ENCODE data around the gene PIGS. TPM values are rescaled to one million over a fixed set of nuclear protein-coding genes. Genes with fewer than 3 reads are reported as not detected.
A peak's percentile ranks its signal among the peaks of the same experiment; 100 is the strongest.

The PIGS gene
- total RNA-seq, 1 donor from 2014 or later: 71.5 TPM

- no peaks in the 10 kb centered on the region for H3K27me3 Mint-ChIP-seq (ENCODE audit: low read depth, unreplicated experiment)
- Histone ChIP-seq H2AFZ (ENCODE audit: low read depth, low read length) (peak overlapping the region; percentile 62), H3K9ac (ENCODE audit: low read length) (peak overlapping the region; percentile 74), H4K20me1 (ENCODE audit: insufficient read depth, low read length) (peaks cover 48% of the 10 kb centered on the region), H3K4me2 (ENCODE audit: low read length) (peak overlapping the region; percentile 96), H3K79me2 (ENCODE audit: insufficient read depth, low read length) (peaks cover 5% of the 10 kb centered on the region), H3K9me3 (ENCODE audit: insufficient read depth, low read depth, low read length) (no peaks in the 10 kb centered on the region), H3K36me3 (ENCODE audit: insufficient read depth, low read length) (peaks cover 12% of the 10 kb centered on the region), H3K27me3 (ENCODE audit: insufficient read depth, low read length) (no peaks in the 10 kb centered on the region), H3K4me1 (ENCODE audit: insufficient read depth, low read length) (peaks cover 7% of the 10 kb centered on the region), H3K27ac (ENCODE audit: low read depth, low read length) (no peak overlapping the region), H3K4me3 (ENCODE audit: insufficient read depth, low read depth, low read length) (peak overlapping the region; percentile 70)
- peaks cover 29% of the 10 kb centered on the region for H3K36me3 Mint-ChIP-seq (ENCODE audit: low read depth, unreplicated experiment)
- TF ChIP-seq CTCF (IDR thresholded peaks at IDR 0.05; ENCODE audit: insufficient read depth, low read depth, low read length): no peak
- no peak for TF ChIP-seq EZH2 (IDR thresholded peaks at IDR 0.05; ENCODE audit: insufficient read depth, low read length)
- no peaks in the 10 kb centered on the region for H3K9me3 Mint-ChIP-seq (ENCODE audit: unreplicated experiment)
- FAIRE-seq: no peak
- H3K4me3 Mint-ChIP-seq (ENCODE audit: unreplicated experiment): peak overlapping the region; percentile 91
- H3K4me1 Mint-ChIP-seq (ENCODE audit: low read depth, unreplicated experiment): peaks cover 11% of the 10 kb centered on the region
- peak overlapping the region; percentile 15 for H3K27ac Mint-ChIP-seq (ENCODE audit: unreplicated experiment)
- DNase-seq (ENCODE audit: low read depth): no peak
Observed at GRCh38 chr17:28551421-28552175, 19.7 kb downstream of the PIGS start.

GRCh38 chr17:28550858-28551257 lies 20.5 kb downstream of the PIGS start:
- H3K27ac ChIP-seq (ENCODE audit: low read depth, low read length): no peak overlapping the region
- peaks cover 5% of the 10 kb centered on the region for H3K79me2 ChIP-seq (ENCODE audit: insufficient read depth, low read length)
- no peak overlapping the region for H3K4me2 ChIP-seq (ENCODE audit: low read length)
- no peaks in the 10 kb centered on the region for H3K9me3 Mint-ChIP-seq (ENCODE audit: unreplicated experiment)
- H3K4me3 ChIP-seq (ENCODE audit: insufficient read depth, low read depth, low read length): no peak overlapping the region
- no peaks in the 10 kb centered on the region for H3K27me3 ChIP-seq (ENCODE audit: insufficient read depth, low read length)
- H3K4me1 Mint-ChIP-seq (ENCODE audit: low read depth, unreplicated experiment): peaks cover 11% of the 10 kb centered on the region
- H3K4me3 Mint-ChIP-seq (ENCODE audit: unreplicated experiment): no peak overlapping the region
- H4K20me1 ChIP-seq (ENCODE audit: insufficient read depth, low read length): peaks cover 48% of the 10 kb centered on the region
- H3K27ac Mint-ChIP-seq (ENCODE audit: unreplicated experiment): no peak overlapping the region
- no peak overlapping the region for H2AFZ ChIP-seq (ENCODE audit: low read depth, low read length)
- H3K27me3 Mint-ChIP-seq (ENCODE audit: low read depth, unreplicated experiment): no peaks in the 10 kb centered on the region
- H3K9me3 ChIP-seq (ENCODE audit: insufficient read depth, low read depth, low read length): no peaks in the 10 kb centered on the region
- no peak for FAIRE-seq
- no peak overlapping the region for H3K9ac ChIP-seq (ENCODE audit: low read length)
- H3K36me3 Mint-ChIP-seq (ENCODE audit: low read depth, unreplicated experiment): peaks cover 23% of the 10 kb centered on the region
- TF ChIP-seq EZH2 (IDR thresholded peaks at IDR 0.05; ENCODE audit: insufficient read depth, low read length): no peak
- TF ChIP-seq CTCF (IDR thresholded peaks at IDR 0.05; ENCODE audit: insufficient read depth, low read depth, low read length): no peak
- peaks cover 7% of the 10 kb centered on the region for H3K4me1 ChIP-seq (ENCODE audit: insufficient read depth, low read length)
- no peak for DNase-seq (ENCODE audit: low read depth)
- H3K36me3 ChIP-seq (ENCODE audit: insufficient read depth, low read length): peaks cover 11% of the 10 kb centered on the region
